ENCODE data around the gene MRS2.

DNA sequence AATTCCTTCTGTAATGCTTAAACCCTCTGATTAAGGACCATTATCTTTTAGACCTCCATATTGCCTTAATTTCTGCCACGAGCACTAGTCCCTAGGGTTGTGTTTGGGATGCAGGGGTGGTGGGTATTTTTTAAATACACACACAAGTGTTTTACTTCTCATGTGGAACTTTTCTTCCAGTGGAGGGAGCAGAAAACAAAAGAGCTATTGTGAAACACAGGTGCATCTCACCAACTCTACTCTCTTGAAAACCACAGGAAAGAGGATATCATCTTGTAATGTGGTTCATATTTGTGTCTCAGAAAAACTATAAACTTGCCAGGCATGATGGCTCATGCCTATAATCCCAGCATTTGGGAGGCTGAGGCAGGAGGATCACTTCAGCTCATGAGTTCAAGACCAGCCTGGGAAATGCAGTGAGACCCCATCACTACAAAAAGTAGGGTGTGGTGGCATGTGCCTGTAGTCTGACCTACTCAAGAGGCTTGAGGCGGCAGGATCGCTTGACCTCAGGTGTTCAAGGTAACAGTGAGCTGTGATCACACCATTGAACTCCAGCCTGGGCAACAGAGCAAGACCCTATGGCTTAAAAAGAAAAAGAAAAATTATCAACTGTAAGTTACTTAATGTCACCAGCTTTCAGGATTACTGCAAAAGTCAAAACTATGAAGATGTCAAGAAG lies 37.3 kb downstream of the MRS2 start:
- TF ChIP-seq TAL1 (IDR thresholded peaks at IDR 0.05) (no peak), EZH2 (IDR thresholded peaks at IDR 0.05; ENCODE audit: borderline replicate concordance, low read depth, low read length) (no peak), KLF1 (tag; IDR thresholded peaks at IDR 0.05) (no peak), GABPA (tag; conservative IDR thresholded peaks at IDR 0.05; ENCODE audit: low read depth) (no peak), NCOA4 (IDR thresholded peaks at IDR 0.05; ENCODE audit: partially characterized antibody) (no peak), EP300 (IDR thresholded peaks at IDR 0.05; ENCODE audit: low read length) (no peak), JUND (IDR thresholded peaks at IDR 0.05; ENCODE audit: borderline replicate concordance, low read depth, low read length) (no peak), JUND (tag; IDR thresholded peaks at IDR 0.05; ENCODE audit: borderline replicate concordance, low read depth, low read length) (no peak), HSF4 (CRISPR knock-in tag; IDR thresholded peaks at IDR 0.05; ENCODE audit: borderline replicate concordance) (no peak), YY1 (IDR thresholded peaks at IDR 0.05; ENCODE audit: borderline replicate concordance in 1 of 3, control insufficient read depth in 1 of 3, extremely low read depth in 1 of 3, insufficient read depth in 3 of 3, insufficient read length in 1 of 3, insufficient replicate concordance in 2 of 3, low read depth in 1 of 3, low read length in 2 of 3) (no peak), FOS (IDR thresholded peaks at IDR 0.05; ENCODE audit: extremely low read depth, insufficient read length) (no peak)
- TF ChIP-seq, protein P1, sequence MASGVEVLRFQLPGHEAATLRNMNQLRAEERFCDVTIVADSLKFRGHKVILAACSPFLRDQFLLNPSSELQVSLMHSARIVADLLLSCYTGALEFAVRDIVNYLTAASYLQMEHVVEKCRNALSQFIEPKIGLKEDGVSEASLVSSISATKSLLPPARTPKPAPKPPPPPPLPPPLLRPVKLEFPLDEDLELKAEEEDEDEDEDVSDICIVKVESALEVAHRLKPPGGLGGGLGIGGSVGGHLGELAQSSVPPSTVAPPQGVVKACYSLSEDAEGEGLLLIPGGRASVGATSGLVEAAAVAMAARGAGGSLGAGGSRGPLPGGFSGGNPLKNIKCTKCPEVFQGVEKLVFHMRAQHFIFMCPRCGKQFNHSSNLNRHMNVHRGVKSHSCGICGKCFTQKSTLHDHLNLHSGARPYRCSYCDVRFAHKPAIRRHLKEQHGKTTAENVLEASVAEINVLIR (CRISPR knock-in tag; IDR thresholded peaks at IDR 0.05): no peak
- TF ChIP-seq, protein P2, sequence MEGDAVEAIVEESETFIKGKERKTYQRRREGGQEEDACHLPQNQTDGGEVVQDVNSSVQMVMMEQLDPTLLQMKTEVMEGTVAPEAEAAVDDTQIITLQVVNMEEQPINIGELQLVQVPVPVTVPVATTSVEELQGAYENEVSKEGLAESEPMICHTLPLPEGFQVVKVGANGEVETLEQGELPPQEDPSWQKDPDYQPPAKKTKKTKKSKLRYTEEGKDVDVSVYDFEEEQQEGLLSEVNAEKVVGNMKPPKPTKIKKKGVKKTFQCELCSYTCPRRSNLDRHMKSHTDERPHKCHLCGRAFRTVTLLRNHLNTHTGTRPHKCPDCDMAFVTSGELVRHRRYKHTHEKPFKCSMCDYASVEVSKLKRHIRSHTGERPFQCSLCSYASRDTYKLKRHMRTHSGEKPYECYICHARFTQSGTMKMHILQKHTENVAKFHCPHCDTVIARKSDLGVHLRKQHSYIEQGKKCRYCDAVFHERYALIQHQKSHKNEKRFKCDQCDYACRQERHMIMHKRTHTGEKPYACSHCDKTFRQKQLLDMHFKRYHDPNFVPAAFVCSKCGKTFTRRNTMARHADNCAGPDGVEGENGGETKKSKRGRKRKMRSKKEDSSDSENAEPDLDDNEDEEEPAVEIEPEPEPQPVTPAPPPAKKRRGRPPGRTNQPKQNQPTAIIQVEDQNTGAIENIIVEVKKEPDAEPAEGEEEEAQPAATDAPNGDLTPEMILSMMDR (IDR thresholded peaks at IDR 0.05 in 2 of 3, conservative IDR thresholded peaks at IDR 0.05 in 1 of 3; ENCODE audit: insufficient read depth in 2 of 3, low read depth in 1 of 3, low read length in 3 of 3): no peak
- TF ChIP-seq, protein P3, sequence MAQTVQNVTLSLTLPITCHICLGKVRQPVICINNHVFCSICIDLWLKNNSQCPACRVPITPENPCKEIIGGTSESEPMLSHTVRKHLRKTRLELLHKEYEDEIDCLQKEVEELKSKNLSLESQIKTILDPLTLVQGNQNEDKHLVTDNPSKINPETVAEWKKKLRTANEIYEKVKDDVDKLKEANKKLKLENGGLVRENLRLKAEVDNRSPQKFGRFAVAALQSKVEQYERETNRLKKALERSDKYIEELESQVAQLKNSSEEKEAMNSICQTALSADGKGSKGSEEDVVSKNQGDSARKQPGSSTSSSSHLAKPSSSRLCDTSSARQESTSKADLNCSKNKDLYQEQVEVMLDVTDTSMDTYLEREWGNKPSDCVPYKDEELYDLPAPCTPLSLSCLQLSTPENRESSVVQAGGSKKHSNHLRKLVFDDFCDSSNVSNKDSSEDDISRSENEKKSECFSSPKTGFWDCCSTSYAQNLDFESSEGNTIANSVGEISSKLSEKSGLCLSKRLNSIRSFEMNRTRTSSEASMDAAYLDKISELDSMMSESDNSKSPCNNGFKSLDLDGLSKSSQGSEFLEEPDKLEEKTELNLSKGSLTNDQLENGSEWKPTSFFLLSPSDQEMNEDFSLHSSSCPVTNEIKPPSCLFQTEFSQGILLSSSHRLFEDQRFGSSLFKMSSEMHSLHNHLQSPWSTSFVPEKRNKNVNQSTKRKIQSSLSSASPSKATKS (CRISPR knock-in tag; IDR thresholded peaks at IDR 0.05): no peak

All from K562 (cell line).